GM23338 (cell line): ENCODE data around the gene SLC25A13. TPM values are rescaled to one million over a fixed set of nuclear protein-coding genes. Genes with fewer than 3 reads are reported as not detected.

Experiments
- ATAC-seq: fragments of 200-7000 bp; cut with Tn5 transposase; 3 replicates; pipeline ENCODE4 v1.9.1; 2020
- DNase-seq: peaks from one replicate; pipeline ENCODE4 v3.0.0-alpha.2; 2015; ENCODE audit warnings: low spot score
- H2AFZ ChIP-seq: fragments of 200-600 bp; sonication (generic); 2 replicates; pipeline ENCODE4 v1.8.0; 2016; ENCODE audit warnings: antibody characterized with exemption, mild to moderate bottlenecking, moderate library complexity
- H3F3A ChIP-seq: fragments of 200-600 bp; sonication (generic); replicated peaks from 2 replicates; pipeline ENCODE4 v1.8.0; 2017; ENCODE audit warnings: antibody characterized with exemption, mixed run types, low read depth
- H3K27ac ChIP-seq: fragments of 200-600 bp; sonication (generic); 2 replicates; pipeline ENCODE4 v1.6.1; 2016; ENCODE audit warnings: low read depth
- H3K27me3 ChIP-seq: fragments of 200-600 bp; sonication (generic); 2 replicates; pipeline ENCODE4 v1.8.0; 2016; ENCODE audit warnings: mild to moderate bottlenecking, mixed run types, moderate library complexity; ENCODE audit not compliant: insufficient read depth
- H3K36me3 ChIP-seq: fragments of 200-600 bp; sonication (generic); 2 replicates; pipeline ENCODE4 v1.8.0; 2016; ENCODE audit warnings: mild to moderate bottlenecking; ENCODE audit not compliant: insufficient read depth
- H3K4me1 ChIP-seq: fragments of 200-600 bp; sonication (generic); 2 replicates; pipeline ENCODE4 v1.8.0; 2016; ENCODE audit warnings: mild to moderate bottlenecking, moderate library complexity; ENCODE audit not compliant: insufficient read depth
- H3K4me2 ChIP-seq: fragments of 200-600 bp; sonication (generic); 2 replicates; pipeline ENCODE4 v1.7.1; 2017; ENCODE audit warnings: mixed run types
- H3K4me3 ChIP-seq: fragments of 200-600 bp; sonication (generic); 2 replicates; pipeline ENCODE4 v1.6.1; 2016; ENCODE audit warnings: mixed run types
- H3K79me2 ChIP-seq: fragments of 200-600 bp; sonication (generic); replicated peaks from 2 replicates; pipeline ENCODE4 v1.8.0; 2017; ENCODE audit warnings: mild to moderate bottlenecking; ENCODE audit not compliant: insufficient read depth
- H3K9me2 ChIP-seq: fragments of 200-600 bp; sonication (generic); 2 replicates; pipeline ENCODE4 v1.8.0; 2017; ENCODE audit not compliant: insufficient read depth
- H4K20me1 ChIP-seq: fragments of 200-600 bp; sonication (generic); replicated peaks from 2 replicates; pipeline ENCODE4 v1.8.0; 2017; ENCODE audit warnings: mild to moderate bottlenecking; ENCODE audit not compliant: insufficient read depth
- H3K27ac Mint-ChIP-seq: 2 replicates; pipeline ENCODE4 v1.8.0; 2020; ENCODE audit warnings: inconsistent platforms, mild to moderate bottlenecking, moderate library complexity, mixed read lengths
- H3K27me3 Mint-ChIP-seq: 3 replicates; pipeline ENCODE4 v1.8.0; 2022; ENCODE audit warnings: low read depth, mild to moderate bottlenecking, moderate library complexity, mixed read lengths, inconsistent platforms; ENCODE audit not compliant: insufficient read depth, poor library complexity
- H3K36me3 Mint-ChIP-seq: 3 replicates; pipeline ENCODE4 v1.8.0; 2021; ENCODE audit warnings: low read depth, mild to moderate bottlenecking, inconsistent platforms, moderate library complexity, mixed read lengths
- H3K4me1 Mint-ChIP-seq: 3 replicates; pipeline ENCODE4 v1.8.0; 2020; ENCODE audit warnings: mild to moderate bottlenecking, inconsistent platforms, mixed read lengths
- H3K4me3 Mint-ChIP-seq: 3 replicates; pipeline ENCODE4 v1.8.0; 2021; ENCODE audit warnings: moderate library complexity, mild to moderate bottlenecking, inconsistent platforms, mixed read lengths
- H3K9me3 Mint-ChIP-seq: 3 replicates; pipeline ENCODE4 v1.8.0; 2020; ENCODE audit warnings: moderate library complexity, mild to moderate bottlenecking, inconsistent platforms, mixed read lengths
- CREB1 ChIP-seq: fragments of 250-450 bp; sonication (Bioruptor Pico); IDR thresholded peaks from 2 replicates; pipeline ENCODE4 v1.5.0; 2020; ENCODE audit warnings: low read depth, mild to moderate bottlenecking, moderate library complexity
- EZH2 ChIP-seq: fragments of 200-600 bp; sonication (generic); IDR thresholded peaks from one replicate; pipeline ENCODE4 v1.8.0; 2017; ENCODE audit warnings: antibody characterized with exemption, mild to moderate bottlenecking, low read depth; ENCODE audit not compliant: unreplicated experiment
- EZH2phosphoT487 ChIP-seq: fragments of 200-600 bp; sonication (generic); IDR thresholded peaks from one replicate; pipeline ENCODE4 v1.8.1; 2018; ENCODE audit warnings: antibody characterized with exemption; ENCODE audit not compliant: unreplicated experiment
- JUNB ChIP-seq: IDR thresholded peaks from one replicate; pipeline ENCODE4 v1.6.1; 2016; ENCODE audit warnings: antibody characterized with exemption; ENCODE audit not compliant: unreplicated experiment
- NANOG ChIP-seq: IDR thresholded peaks from 2 replicates; pipeline ENCODE4 v1.6.1; 2016; ENCODE audit warnings: antibody characterized with exemption, borderline replicate concordance
- POLR2AphosphoS5 ChIP-seq: IDR thresholded peaks from 2 replicates; pipeline ENCODE4 v1.6.1; 2016; ENCODE audit warnings: antibody characterized with exemption, low read depth
- STAT1 ChIP-seq: IDR thresholded peaks from one replicate; pipeline ENCODE4 v1.6.1; 2016; ENCODE audit warnings: antibody characterized with exemption; ENCODE audit not compliant: unreplicated experiment
- ZNF114 ChIP-seq: fragments of 250-450 bp; sonication (Bioruptor Pico); IDR thresholded peaks from 2 replicates; pipeline ENCODE4 v1.5.0; 2020; ENCODE audit warnings: mild to moderate bottlenecking, moderate library complexity
- ZNF331 ChIP-seq: fragments of 250-450 bp; sonication (Bioruptor Pico); IDR thresholded peaks from 2 replicates; pipeline ENCODE4 v1.5.0; 2020; ENCODE audit warnings: low read depth, mild to moderate bottlenecking, moderate library complexity
- polyA plus RNA-seq: library from polyadenylated mRNA; unstranded; fragments of >200 nt; fragmentation: Nextera tagmentation; extraction: Ambion mirVana; gene quantifications from 2 replicates; pipeline ENCODE4 v1.2.1, GENCODE V29; 2016
- total RNA-seq: library from RNA; depleted of rRNA; stranded (reverse); fragments of >200 nt; shearing (Covaris generic); gene quantifications from 2 replicates; pipeline ENCODE4 v1.2.3, GENCODE V29; 2014
- TF ChIP-seq, protein P1 (sequence below): IDR thresholded peaks from one replicate; pipeline ENCODE4 v1.6.1; 2018; ENCODE audit warnings: antibody characterized with exemption; ENCODE audit not compliant: unreplicated experiment
- TF ChIP-seq, protein P2 (sequence below): IDR thresholded peaks from 2 replicates; pipeline ENCODE4 v1.6.1; 2016; ENCODE audit warnings: antibody characterized with exemption
- TF ChIP-seq, protein P3 (sequence below), 2 experiments: fragments of 200-600 bp in 1 of 2; sonication (generic) in 1 of 2; conservative IDR thresholded peaks; 2 replicates each; pipeline versions ENCODE4 v1.5.1 to v1.6.1; 2016 to 2017; ENCODE audit warnings: antibody characterized with exemption in 2 of 2, low read depth in 2 of 2, mild to moderate bottlenecking in 2 of 2, moderate library complexity in 1 of 2
- TF ChIP-seq, protein P4 (sequence below): fragments of 250-450 bp; sonication (Bioruptor Pico); IDR thresholded peaks from 2 replicates; pipeline ENCODE4 v1.5.0; 2020; ENCODE audit warnings: mild to moderate bottlenecking, moderate library complexity

The SLC25A13 gene
- total and polyA plus RNA-seq, 2 experiments from 2014 or later: 51.1 to 84.6 TPM

DNA sequence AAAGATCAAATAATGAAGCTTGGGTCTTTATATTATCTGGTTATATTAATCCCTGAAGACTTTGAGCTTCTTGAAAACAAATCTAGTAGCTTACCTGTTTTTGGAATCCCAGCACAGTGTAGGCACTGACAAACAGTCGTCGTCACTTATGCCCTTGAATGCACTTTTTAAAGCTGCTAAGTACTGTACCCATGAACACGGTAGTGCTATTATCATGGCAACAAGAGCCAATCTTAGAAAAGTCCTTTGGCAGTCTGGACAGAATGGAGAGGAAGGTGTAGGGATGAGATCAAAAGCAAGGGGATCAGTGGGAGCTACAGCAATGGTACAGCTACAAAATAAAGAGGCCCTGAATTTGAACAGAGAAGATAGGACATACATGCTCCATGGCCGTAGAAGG lies 9.4 kb downstream of the SLC25A13 start:
- TF ChIP-seq, protein P1, sequence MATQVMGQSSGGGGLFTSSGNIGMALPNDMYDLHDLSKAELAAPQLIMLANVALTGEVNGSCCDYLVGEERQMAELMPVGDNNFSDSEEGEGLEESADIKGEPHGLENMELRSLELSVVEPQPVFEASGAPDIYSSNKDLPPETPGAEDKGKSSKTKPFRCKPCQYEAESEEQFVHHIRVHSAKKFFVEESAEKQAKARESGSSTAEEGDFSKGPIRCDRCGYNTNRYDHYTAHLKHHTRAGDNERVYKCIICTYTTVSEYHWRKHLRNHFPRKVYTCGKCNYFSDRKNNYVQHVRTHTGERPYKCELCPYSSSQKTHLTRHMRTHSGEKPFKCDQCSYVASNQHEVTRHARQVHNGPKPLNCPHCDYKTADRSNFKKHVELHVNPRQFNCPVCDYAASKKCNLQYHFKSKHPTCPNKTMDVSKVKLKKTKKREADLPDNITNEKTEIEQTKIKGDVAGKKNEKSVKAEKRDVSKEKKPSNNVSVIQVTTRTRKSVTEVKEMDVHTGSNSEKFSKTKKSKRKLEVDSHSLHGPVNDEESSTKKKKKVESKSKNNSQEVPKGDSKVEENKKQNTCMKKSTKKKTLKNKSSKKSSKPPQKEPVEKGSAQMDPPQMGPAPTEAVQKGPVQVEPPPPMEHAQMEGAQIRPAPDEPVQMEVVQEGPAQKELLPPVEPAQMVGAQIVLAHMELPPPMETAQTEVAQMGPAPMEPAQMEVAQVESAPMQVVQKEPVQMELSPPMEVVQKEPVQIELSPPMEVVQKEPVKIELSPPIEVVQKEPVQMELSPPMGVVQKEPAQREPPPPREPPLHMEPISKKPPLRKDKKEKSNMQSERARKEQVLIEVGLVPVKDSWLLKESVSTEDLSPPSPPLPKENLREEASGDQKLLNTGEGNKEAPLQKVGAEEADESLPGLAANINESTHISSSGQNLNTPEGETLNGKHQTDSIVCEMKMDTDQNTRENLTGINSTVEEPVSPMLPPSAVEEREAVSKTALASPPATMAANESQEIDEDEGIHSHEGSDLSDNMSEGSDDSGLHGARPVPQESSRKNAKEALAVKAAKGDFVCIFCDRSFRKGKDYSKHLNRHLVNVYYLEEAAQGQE: no peak
- TF ChIP-seq CREB1 (CRISPR knock-in tag): no peak
- TF ChIP-seq NANOG: no peak
- TF ChIP-seq EZH2: no peak
- TF ChIP-seq, protein P2, sequence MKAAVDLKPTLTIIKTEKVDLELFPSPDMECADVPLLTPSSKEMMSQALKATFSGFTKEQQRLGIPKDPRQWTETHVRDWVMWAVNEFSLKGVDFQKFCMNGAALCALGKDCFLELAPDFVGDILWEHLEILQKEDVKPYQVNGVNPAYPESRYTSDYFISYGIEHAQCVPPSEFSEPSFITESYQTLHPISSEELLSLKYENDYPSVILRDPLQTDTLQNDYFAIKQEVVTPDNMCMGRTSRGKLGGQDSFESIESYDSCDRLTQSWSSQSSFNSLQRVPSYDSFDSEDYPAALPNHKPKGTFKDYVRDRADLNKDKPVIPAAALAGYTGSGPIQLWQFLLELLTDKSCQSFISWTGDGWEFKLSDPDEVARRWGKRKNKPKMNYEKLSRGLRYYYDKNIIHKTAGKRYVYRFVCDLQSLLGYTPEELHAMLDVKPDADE: no peak
- TF ChIP-seq, protein P3, sequence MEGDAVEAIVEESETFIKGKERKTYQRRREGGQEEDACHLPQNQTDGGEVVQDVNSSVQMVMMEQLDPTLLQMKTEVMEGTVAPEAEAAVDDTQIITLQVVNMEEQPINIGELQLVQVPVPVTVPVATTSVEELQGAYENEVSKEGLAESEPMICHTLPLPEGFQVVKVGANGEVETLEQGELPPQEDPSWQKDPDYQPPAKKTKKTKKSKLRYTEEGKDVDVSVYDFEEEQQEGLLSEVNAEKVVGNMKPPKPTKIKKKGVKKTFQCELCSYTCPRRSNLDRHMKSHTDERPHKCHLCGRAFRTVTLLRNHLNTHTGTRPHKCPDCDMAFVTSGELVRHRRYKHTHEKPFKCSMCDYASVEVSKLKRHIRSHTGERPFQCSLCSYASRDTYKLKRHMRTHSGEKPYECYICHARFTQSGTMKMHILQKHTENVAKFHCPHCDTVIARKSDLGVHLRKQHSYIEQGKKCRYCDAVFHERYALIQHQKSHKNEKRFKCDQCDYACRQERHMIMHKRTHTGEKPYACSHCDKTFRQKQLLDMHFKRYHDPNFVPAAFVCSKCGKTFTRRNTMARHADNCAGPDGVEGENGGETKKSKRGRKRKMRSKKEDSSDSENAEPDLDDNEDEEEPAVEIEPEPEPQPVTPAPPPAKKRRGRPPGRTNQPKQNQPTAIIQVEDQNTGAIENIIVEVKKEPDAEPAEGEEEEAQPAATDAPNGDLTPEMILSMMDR (conservative IDR thresholded peaks at IDR 0.05; ENCODE audit: low read depth in 2 of 2): no peak
- TF ChIP-seq ZNF114: no peak
- no peak for TF ChIP-seq EZH2phosphoT487
- no peak for TF ChIP-seq JUNB
- no peak for TF ChIP-seq POLR2AphosphoS5
- no peak for TF ChIP-seq STAT1
- TF ChIP-seq ZNF331: no peak
- TF ChIP-seq, protein P4, sequence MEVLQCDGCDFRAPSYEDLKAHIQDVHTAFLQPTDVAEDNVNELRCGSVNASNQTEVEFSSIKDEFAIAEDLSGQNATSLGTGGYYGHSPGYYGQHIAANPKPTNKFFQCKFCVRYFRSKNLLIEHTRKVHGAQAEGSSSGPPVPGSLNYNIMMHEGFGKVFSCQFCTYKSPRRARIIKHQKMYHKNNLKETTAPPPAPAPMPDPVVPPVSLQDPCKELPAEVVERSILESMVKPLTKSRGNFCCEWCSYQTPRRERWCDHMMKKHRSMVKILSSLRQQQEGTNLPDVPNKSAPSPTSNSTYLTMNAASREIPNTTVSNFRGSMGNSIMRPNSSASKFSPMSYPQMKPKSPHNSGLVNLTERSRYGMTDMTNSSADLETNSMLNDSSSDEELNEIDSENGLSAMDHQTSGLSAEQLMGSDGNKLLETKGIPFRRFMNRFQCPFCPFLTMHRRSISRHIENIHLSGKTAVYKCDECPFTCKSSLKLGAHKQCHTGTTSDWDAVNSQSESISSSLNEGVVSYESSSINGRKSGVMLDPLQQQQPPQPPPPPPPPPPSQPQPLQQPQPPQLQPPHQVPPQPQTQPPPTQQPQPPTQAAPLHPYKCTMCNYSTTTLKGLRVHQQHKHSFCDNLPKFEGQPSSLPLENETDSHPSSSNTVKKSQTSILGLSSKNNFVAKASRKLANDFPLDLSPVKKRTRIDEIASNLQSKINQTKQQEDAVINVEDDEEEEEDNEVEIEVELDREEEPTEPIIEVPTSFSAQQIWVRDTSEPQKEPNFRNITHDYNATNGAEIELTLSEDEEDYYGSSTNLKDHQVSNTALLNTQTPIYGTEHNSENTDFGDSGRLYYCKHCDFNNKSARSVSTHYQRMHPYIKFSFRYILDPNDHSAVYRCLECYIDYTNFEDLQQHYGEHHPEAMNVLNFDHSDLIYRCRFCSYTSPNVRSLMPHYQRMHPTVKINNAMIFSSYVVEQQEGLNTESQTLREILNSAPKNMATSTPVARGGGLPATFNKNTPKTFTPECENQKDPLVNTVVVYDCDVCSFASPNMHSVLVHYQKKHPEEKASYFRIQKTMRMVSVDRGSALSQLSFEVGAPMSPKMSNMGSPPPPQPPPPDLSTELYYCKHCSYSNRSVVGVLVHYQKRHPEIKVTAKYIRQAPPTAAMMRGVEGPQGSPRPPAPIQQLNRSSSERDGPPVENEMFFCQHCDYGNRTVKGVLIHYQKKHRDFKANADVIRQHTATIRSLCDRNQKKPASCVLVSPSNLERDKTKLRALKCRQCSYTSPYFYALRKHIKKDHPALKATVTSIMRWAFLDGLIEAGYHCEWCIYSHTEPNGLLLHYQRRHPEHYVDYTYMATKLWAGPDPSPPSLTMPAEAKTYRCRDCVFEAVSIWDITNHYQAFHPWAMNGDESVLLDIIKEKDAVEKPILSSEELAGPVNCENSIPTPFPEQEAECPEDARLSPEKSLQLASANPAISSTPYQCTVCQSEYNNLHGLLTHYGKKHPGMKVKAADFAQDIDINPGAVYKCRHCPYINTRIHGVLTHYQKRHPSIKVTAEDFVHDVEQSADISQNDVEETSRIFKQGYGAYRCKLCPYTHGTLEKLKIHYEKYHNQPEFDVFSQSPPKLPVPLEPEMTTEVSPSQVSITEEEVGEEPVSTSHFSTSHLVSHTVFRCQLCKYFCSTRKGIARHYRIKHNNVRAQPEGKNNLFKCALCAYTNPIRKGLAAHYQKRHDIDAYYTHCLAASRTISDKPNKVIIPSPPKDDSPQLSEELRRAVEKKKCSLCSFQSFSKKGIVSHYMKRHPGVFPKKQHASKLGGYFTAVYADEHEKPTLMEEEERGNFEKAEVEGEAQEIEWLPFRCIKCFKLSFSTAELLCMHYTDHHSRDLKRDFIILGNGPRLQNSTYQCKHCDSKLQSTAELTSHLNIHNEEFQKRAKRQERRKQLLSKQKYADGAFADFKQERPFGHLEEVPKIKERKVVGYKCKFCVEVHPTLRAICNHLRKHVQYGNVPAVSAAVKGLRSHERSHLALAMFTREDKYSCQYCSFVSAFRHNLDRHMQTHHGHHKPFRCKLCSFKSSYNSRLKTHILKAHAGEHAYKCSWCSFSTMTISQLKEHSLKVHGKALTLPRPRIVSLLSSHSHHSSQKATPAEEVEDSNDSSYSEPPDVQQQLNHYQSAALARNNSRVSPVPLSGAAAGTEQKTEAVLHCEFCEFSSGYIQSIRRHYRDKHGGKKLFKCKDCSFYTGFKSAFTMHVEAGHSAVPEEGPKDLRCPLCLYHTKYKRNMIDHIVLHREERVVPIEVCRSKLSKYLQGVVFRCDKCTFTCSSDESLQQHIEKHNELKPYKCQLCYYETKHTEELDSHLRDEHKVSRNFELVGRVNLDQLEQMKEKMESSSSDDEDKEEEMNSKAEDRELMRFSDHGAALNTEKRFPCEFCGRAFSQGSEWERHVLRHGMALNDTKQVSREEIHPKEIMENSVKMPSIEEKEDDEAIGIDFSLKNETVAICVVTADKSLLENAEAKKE (CRISPR knock-in tag): no peak
- H3K27ac Mint-ChIP-seq: no peak overlapping the region
- H3K27ac ChIP-seq: no peak overlapping the region
- H4K20me1 ChIP-seq: peaks cover 25% of the 10 kb centered on the region
- peaks cover 54% of the 10 kb centered on the region for H3K4me1 Mint-ChIP-seq
- no peaks in the 10 kb centered on the region for H3K27me3 ChIP-seq
- no peaks in the 10 kb centered on the region for H3K36me3 ChIP-seq
- no peaks in the 10 kb centered on the region for H3F3A ChIP-seq
- no peaks in the 10 kb centered on the region for H3K9me3 Mint-ChIP-seq
- DNase-seq: no peak
- peaks cover 2% of the 10 kb centered on the region for H3K27me3 Mint-ChIP-seq
- no peak for ATAC-seq
- H3K4me2 ChIP-seq: no peak overlapping the region
- peaks cover 6% of the 10 kb centered on the region; the same call in 2 of the 3 replicates for H3K36me3 Mint-ChIP-seq
- no peak overlapping the region for H2AFZ ChIP-seq
- peaks cover 4% of the 10 kb centered on the region; the same call in 1 of the 2 replicates for H3K9me2 ChIP-seq
- H3K79me2 ChIP-seq: peaks cover 94% of the 10 kb centered on the region
- no peak overlapping the region for H3K4me3 Mint-ChIP-seq
- H3K4me1 ChIP-seq: peaks cover 35% of the 10 kb centered on the region
- H3K4me3 ChIP-seq: no peak overlapping the region
